Memory B cell (primary cell): ENCODE measurements around the gene TAF3.
"Not testable (repeated sequence)": the region's sequence is repeated elsewhere in the genome, so short reads cannot be mapped to it uniquely, and the experiment has no call there.

Source experiments
- ATAC-seq: fragments of 150-1000 bp; cut with Tn5 transposase; 2 replicates; pipeline ENCODE4 v1.10.0; 2021; ENCODE audit warnings: low read depth, mild to moderate bottlenecking, moderate library complexity
- DNase-seq, 2 donors: peaks; one replicate each; pipeline ENCODE4 v3.0.0; 2022; ENCODE audit warnings: low spot score in 2 of 2
- H3K27ac Mint-ChIP-seq: one replicate; pipeline ENCODE4 v1.8.0; 2022; ENCODE audit warnings: mild to moderate bottlenecking, moderate library complexity, mixed read lengths
- H3K27me3 Mint-ChIP-seq: one replicate; pipeline ENCODE4 v1.8.0; 2022; ENCODE audit warnings: mixed read lengths
- H3K36me3 Mint-ChIP-seq: one replicate; pipeline ENCODE4 v1.8.0; 2022; ENCODE audit warnings: mild to moderate bottlenecking, mixed read lengths
- H3K4me1 Mint-ChIP-seq: one replicate; pipeline ENCODE4 v1.8.0; 2022; ENCODE audit warnings: mixed read lengths
- H3K4me3 Mint-ChIP-seq: one replicate; pipeline ENCODE4 v1.8.0; 2022; ENCODE audit warnings: mild to moderate bottlenecking, moderate library complexity, mixed read lengths
- H3K9me3 Mint-ChIP-seq: one replicate; pipeline ENCODE4 v1.8.0; 2022; ENCODE audit warnings: mixed read lengths

Gene TAF3

GRCh38 chr10:7818295-7819120 lies at the start of gene TAF3:
TAF3 (plus strand) TSS chr10:7818505; CDS start chr10:7818710, 205 bp downstream.
- Mint-ChIP-seq H3K27ac (peak within 1 kb of the TSS; percentile 85), H3K36me3 (peaks cover 1% of the 10 kb centered on the region), H3K4me1 (peaks cover 27% of the 10 kb centered on the region), H3K9me3 (no peaks in the 10 kb centered on the region), H3K4me3 (peak within 1 kb of the TSS; percentile 97), H3K27me3 (peaks cover 2% of the 10 kb centered on the region)
- DNase-seq (peak; percentile 91 to 93), ATAC-seq (peak; percentile 88)

GRCh38 chr10:7773845-7774801 lies 44.2 kb upstream of the TAF3 start:
- Mint-ChIP-seq H3K36me3 (peaks cover 38% of the 10 kb centered on the region), H3K27ac (peak overlapping the region; percentile 42)
- no peak for DNase-seq

GRCh38 chr10:7776777-7777176 lies 41.5 kb upstream of the TAF3 start:
- Mint-ChIP-seq H3K36me3 (peaks cover 41% of the 10 kb centered on the region), H3K27me3 (no peaks in the 10 kb centered on the region), H3K9me3 (no peaks in the 10 kb centered on the region), H3K4me1 (peaks cover 6% of the 10 kb centered on the region), H3K4me3 (no peak overlapping the region), H3K27ac (no peak overlapping the region)
- no peak for ATAC-seq
- no peak for DNase-seq

More at GRCh38 chr10:7773845-7774801, 44.2 kb upstream of the TAF3 start:
- ATAC-seq = no peak
- H3K27me3 Mint-ChIP-seq = no peaks in the 10 kb centered on the region
- no peak overlapping the region for H3K4me3 Mint-ChIP-seq
- H3K9me3 Mint-ChIP-seq = no peaks in the 10 kb centered on the region
- peaks cover 3% of the 10 kb centered on the region for H3K4me1 Mint-ChIP-seq

- H3K4me1 Mint-ChIP-seq = peaks cover 16% of the 10 kb centered on the region
- H3K9me3 Mint-ChIP-seq = not testable (repeated sequence)
- H3K36me3 Mint-ChIP-seq = peaks cover 30% of the 10 kb centered on the region
These were observed 36.1 kb upstream of the TAF3 start for GRCh38 chr10:7782194-7782593.

GRCh38 chr10:7786430-7786829 lies 31.9 kb upstream of the TAF3 start:
- ATAC-seq (no peak), DNase-seq (no peak)
- no peaks in the 10 kb centered on the region for H3K27me3 Mint-ChIP-seq
- H3K27ac Mint-ChIP-seq = no peak overlapping the region
- H3K4me1 Mint-ChIP-seq = peaks cover 24% of the 10 kb centered on the region
- H3K9me3 Mint-ChIP-seq = no peaks in the 10 kb centered on the region
- no peak overlapping the region for H3K4me3 Mint-ChIP-seq
- peaks cover 11% of the 10 kb centered on the region for H3K36me3 Mint-ChIP-seq

More at GRCh38 chr10:7782194-7782593, 36.1 kb upstream of the TAF3 start:
- H3K27ac Mint-ChIP-seq, H3K27me3 Mint-ChIP-seq, DNase-seq, ATAC-seq, H3K4me3 Mint-ChIP-seq: not testable (repeated sequence)

- no peak overlapping the region for H3K27ac Mint-ChIP-seq
- H3K4me3 Mint-ChIP-seq = no peak overlapping the region
- ATAC-seq (no peak), DNase-seq (no peak)
- H3K9me3 Mint-ChIP-seq = no peaks in the 10 kb centered on the region
- no peaks in the 10 kb centered on the region for H3K27me3 Mint-ChIP-seq
- H3K36me3 Mint-ChIP-seq = peaks cover 14% of the 10 kb centered on the region
- peaks cover 29% of the 10 kb centered on the region for H3K4me1 Mint-ChIP-seq
These were observed 31.0 kb upstream of the TAF3 start for GRCh38 chr10:7787150-7787856.

GRCh38 chr10:7787857-7788638 lies 30.3 kb upstream of the TAF3 start, which contains the start of the genes ATP5F1C and KIN:
ATP5F1C (plus strand) TSS chr10:7788177; CDS start chr10:7788208, 31 bp downstream.
KIN (minus strand) TSS chr10:7787993; CDS start chr10:7787933, 60 bp downstream.
- Mint-ChIP-seq H3K36me3 (peaks cover 15% of the 10 kb centered on the region), H3K27ac (no peak within 1 kb of the TSS), H3K4me3 (no peak within 1 kb of the TSS), H3K27me3 (no peaks in the 10 kb centered on the region), H3K4me1 (peaks cover 35% of the 10 kb centered on the region), H3K9me3 (no peaks in the 10 kb centered on the region)
- peak; percentile 94 for ATAC-seq
- DNase-seq = peak; percentile 90 to 93

- H3K27ac Mint-ChIP-seq = no peak overlapping the region
- ATAC-seq (no peak), DNase-seq (no peak)
- no peak overlapping the region for H3K4me3 Mint-ChIP-seq
- H3K9me3 Mint-ChIP-seq = no peaks in the 10 kb centered on the region
- no peaks in the 10 kb centered on the region for H3K27me3 Mint-ChIP-seq
- H3K36me3 Mint-ChIP-seq = peaks cover 15% of the 10 kb centered on the region
- peaks cover 33% of the 10 kb centered on the region for H3K4me1 Mint-ChIP-seq
These were observed 29.5 kb upstream of the TAF3 start for GRCh38 chr10:7788639-7789286.

GRCh38 chr10:7789390-7789789 lies 28.9 kb upstream of the TAF3 start:
- no peaks in the 10 kb centered on the region for H3K27me3 Mint-ChIP-seq
- peaks cover 36% of the 10 kb centered on the region for H3K4me1 Mint-ChIP-seq
- no peak overlapping the region for H3K4me3 Mint-ChIP-seq
- ATAC-seq (no peak), DNase-seq (no peak)
- no peak overlapping the region for H3K27ac Mint-ChIP-seq
- no peaks in the 10 kb centered on the region for H3K9me3 Mint-ChIP-seq
- H3K36me3 Mint-ChIP-seq = peaks cover 14% of the 10 kb centered on the region

GRCh38 chr10:7792541-7792940 lies 25.8 kb upstream of the TAF3 start:
- no peaks in the 10 kb centered on the region for H3K9me3 Mint-ChIP-seq
- no peak for DNase-seq
- no peak overlapping the region for H3K4me3 Mint-ChIP-seq
- no peaks in the 10 kb centered on the region for H3K27me3 Mint-ChIP-seq
- no peak for ATAC-seq
- no peak overlapping the region for H3K27ac Mint-ChIP-seq
- H3K36me3 Mint-ChIP-seq = peaks cover 28% of the 10 kb centered on the region
- peaks cover 42% of the 10 kb centered on the region for H3K4me1 Mint-ChIP-seq

- peaks cover 35% of the 10 kb centered on the region for H3K4me1 Mint-ChIP-seq
These were observed 23.9 kb upstream of the TAF3 start for GRCh38 chr10:7794251-7795026.

GRCh38 chr10:7795605-7796004 lies 22.7 kb upstream of the TAF3 start:
- H3K4me1 Mint-ChIP-seq = peaks cover 34% of the 10 kb centered on the region
- no peak overlapping the region for H3K27ac Mint-ChIP-seq
- H3K27me3 Mint-ChIP-seq = no peaks in the 10 kb centered on the region
- H3K36me3 Mint-ChIP-seq = peaks cover 35% of the 10 kb centered on the region
- H3K4me3 Mint-ChIP-seq = no peak overlapping the region
- no peaks in the 10 kb centered on the region for H3K9me3 Mint-ChIP-seq
- no peak for ATAC-seq
- DNase-seq = no peak

More at GRCh38 chr10:7794251-7795026, 23.9 kb upstream of the TAF3 start:
- Mint-ChIP-seq H3K9me3 (no peaks in the 10 kb centered on the region), H3K4me3 (no peak overlapping the region), H3K27me3 (no peaks in the 10 kb centered on the region), H3K27ac (no peak overlapping the region), H3K36me3 (peaks cover 33% of the 10 kb centered on the region)
- ATAC-seq (no peak), DNase-seq (no peak)
